GM04504 (cell line): ENCODE measurements around the gene BRPF3.

Experiments used
- DNase-seq: peaks from one replicate; pipeline ENCODE4 v3.0.0-alpha.2; 2012; ENCODE audit warnings: low read depth

BRPF3 gene

GRCh38 chr6:36269834-36270705 is 73.5 kb downstream of the BRPF3 start, which contains the start of gene PNPLA1:
TSS of gene PNPLA1 (plus strand) at chr6:36270060. CDS start at chr6:36270460, 400 bp downstream.
- DNase-seq: no peak

- no peak for DNase-seq
These were observed 75.7 kb downstream of the BRPF3 start for GRCh38 chr6:36272234-36272633.

- DNase-seq: no peak
These were observed 76.5 kb downstream of the BRPF3 start for GRCh38 chr6:36273067-36273466.

GRCh38 chr6:36273802-36274514 is 77.4 kb downstream of the BRPF3 start:
- no peak for DNase-seq

- DNase-seq: no peak
These were observed 80.3 kb downstream of the BRPF3 start for GRCh38 chr6:36276581-36277536.

GRCh38 chr6:36277946-36278470 is 81.5 kb downstream of the BRPF3 start:
- no peak for DNase-seq

GRCh38 chr6:36280467-36280866 is 83.9 kb downstream of the BRPF3 start:
- no peak for DNase-seq

- DNase-seq: no peak
These were observed 84.4 kb downstream of the BRPF3 start for GRCh38 chr6:36280983-36281382.
